HG03521 (cell line): ENCODE results near the gene PRKD1.
"Not testable (repeated sequence)": the region's sequence is repeated elsewhere in the genome, so short reads cannot be mapped to it uniquely, and the experiment has no call there.

Source experiments
- ATAC-seq: cut with Tn5 transposase; IDR thresholded peaks from one replicate; pipeline ENCODE4 v1.9.1; 2021; ENCODE audit warnings: mild to moderate bottlenecking, moderate library complexity; ENCODE audit not compliant: unreplicated experiment

The PRKD1 gene

GRCh38 chr14:29800961-29801360 is 126.7 kb downstream of the PRKD1 start:
- no peak for ATAC-seq

- ATAC-seq = peak; percentile 54
These were observed 128.1 kb downstream of the PRKD1 start for GRCh38 chr14:29799464-29800095.

- no peak for ATAC-seq
These were observed 128.8 kb downstream of the PRKD1 start for GRCh38 chr14:29798811-29799210.

- no peak for ATAC-seq
These were observed 129.5 kb downstream of the PRKD1 start for GRCh38 chr14:29798108-29798663.

GRCh38 chr14:29796853-29797252 is 130.8 kb downstream of the PRKD1 start:
- no peak for ATAC-seq

GRCh38 chr14:29789475-29789874 is 138.2 kb downstream of the PRKD1 start:
- ATAC-seq = no peak

- no peak for ATAC-seq
These were observed 139.6 kb downstream of the PRKD1 start for GRCh38 chr14:29788093-29788492.

- ATAC-seq = no peak
These were observed 144.1 kb downstream of the PRKD1 start for GRCh38 chr14:29783556-29783955.

GRCh38 chr14:29782041-29782440 is 145.6 kb downstream of the PRKD1 start:
- ATAC-seq = no peak

GRCh38 chr14:29777142-29777541 is 150.5 kb downstream of the PRKD1 start:
- not testable (repeated sequence) for ATAC-seq

GRCh38 chr14:29773990-29774389 is 153.7 kb downstream of the PRKD1 start:
- ATAC-seq = no peak

GRCh38 chr14:29763342-29763858 is 164.2 kb downstream of the PRKD1 start:
- ATAC-seq = no peak

- ATAC-seq = peak; percentile 82
These were observed 167.9 kb downstream of the PRKD1 start for GRCh38 chr14:29759521-29760340.

GRCh38 chr14:29757711-29758233 is 169.9 kb downstream of the PRKD1 start:
- ATAC-seq = no peak

GRCh38 chr14:29757188-29757680 is 170.4 kb downstream of the PRKD1 start:
- no peak for ATAC-seq

GRCh38 chr14:29756019-29756385 is 171.6 kb downstream of the PRKD1 start:
- ATAC-seq = no peak

- ATAC-seq = no peak
These were observed 172.2 kb downstream of the PRKD1 start for GRCh38 chr14:29755311-29756018.

GRCh38 chr14:29754134-29754533 is 173.5 kb downstream of the PRKD1 start:
- ATAC-seq = no peak

- ATAC-seq = no peak
These were observed 175.3 kb downstream of the PRKD1 start for GRCh38 chr14:29752221-29752923.

GRCh38 chr14:29749829-29750228 is 177.8 kb downstream of the PRKD1 start:
- no peak for ATAC-seq
